Omental fat pad (tissue), 4 donors: ENCODE measurements around the gene ZCRB1. TPM values are rescaled to one million over a fixed set of nuclear protein-coding genes. Genes with fewer than 3 reads are reported as not detected.

Experiments
- ATAC-seq: fragments of 150-250 bp; one replicate; pipeline ENCODE4 v1.9.1; 2016; ENCODE audit warnings: mild to moderate bottlenecking, moderate library complexity; ENCODE audit not compliant: low FRiP score
- DNase-seq: peaks from one replicate; pipeline ENCODE4 v3.0.0-alpha.2; 2019; ENCODE audit warnings: low spot score
- small RNA-seq: library from RNA; depleted of rRNA; stranded (forward); fragments of <200 nt; gene quantifications from one replicate; pipeline ENCODE3, GENCODE V24; 2016
- total RNA-seq, 4 donors: library from RNA; depleted of rRNA; stranded (reverse); fragments of >200 nt; gene quantifications; one replicate each; pipeline ENCODE4 v1.1.0, GENCODE V29; 2016
- TF ChIP-seq, protein P1 (sequence below), 3 donors: fragments of 450-650 bp; IDR thresholded peaks; one replicate each; pipeline ENCODE4 v1.5.1; 2016 to 2017; ENCODE audit warnings: antibody characterized with exemption in 3 of 3, mild to moderate bottlenecking in 3 of 3, moderate library complexity in 2 of 3

ZCRB1 gene
- total RNA-seq, 4 donors from 2014 or later: 22.3 to 31.0 (median 25.5) TPM

- DNase-seq: no peak
- no peak for ATAC-seq
- TF ChIP-seq, protein P1, sequence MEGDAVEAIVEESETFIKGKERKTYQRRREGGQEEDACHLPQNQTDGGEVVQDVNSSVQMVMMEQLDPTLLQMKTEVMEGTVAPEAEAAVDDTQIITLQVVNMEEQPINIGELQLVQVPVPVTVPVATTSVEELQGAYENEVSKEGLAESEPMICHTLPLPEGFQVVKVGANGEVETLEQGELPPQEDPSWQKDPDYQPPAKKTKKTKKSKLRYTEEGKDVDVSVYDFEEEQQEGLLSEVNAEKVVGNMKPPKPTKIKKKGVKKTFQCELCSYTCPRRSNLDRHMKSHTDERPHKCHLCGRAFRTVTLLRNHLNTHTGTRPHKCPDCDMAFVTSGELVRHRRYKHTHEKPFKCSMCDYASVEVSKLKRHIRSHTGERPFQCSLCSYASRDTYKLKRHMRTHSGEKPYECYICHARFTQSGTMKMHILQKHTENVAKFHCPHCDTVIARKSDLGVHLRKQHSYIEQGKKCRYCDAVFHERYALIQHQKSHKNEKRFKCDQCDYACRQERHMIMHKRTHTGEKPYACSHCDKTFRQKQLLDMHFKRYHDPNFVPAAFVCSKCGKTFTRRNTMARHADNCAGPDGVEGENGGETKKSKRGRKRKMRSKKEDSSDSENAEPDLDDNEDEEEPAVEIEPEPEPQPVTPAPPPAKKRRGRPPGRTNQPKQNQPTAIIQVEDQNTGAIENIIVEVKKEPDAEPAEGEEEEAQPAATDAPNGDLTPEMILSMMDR (IDR thresholded peaks at IDR 0.05): no peak
These were observed 58.3 kb downstream of the ZCRB1 start for GRCh38 chr12:42267413-42268190.

GRCh38 chr12:42266579-42267230 is 59.2 kb downstream of the ZCRB1 start:
- DNase-seq (no peak), ATAC-seq (no peak)
- TF ChIP-seq, protein P1 (IDR thresholded peaks at IDR 0.05): no peak

DNA sequence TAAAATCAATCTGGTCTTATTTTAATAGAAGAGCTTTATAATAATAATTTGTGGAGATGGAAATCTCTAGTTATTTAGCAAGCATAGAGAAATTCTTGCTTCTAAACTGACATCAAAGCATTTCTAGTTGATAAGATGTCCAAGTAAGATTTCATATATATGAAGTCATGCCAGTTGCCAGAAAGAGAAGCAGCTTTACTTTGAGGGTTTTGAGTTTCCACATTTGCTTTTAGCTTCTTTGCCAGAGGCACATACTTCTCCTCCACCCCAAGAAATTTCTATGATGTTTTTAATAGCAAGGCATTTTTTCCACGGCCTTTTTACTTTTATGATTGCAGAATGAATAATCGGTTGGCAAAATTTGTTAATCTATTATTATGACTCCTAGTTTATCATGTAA is 63.6 kb downstream of the ZCRB1 start:
- no peak for ATAC-seq
- TF ChIP-seq, protein P1 (IDR thresholded peaks at IDR 0.05): no peak
- DNase-seq: no peak

Small RNA genes lying within 50 kb of the gene (small RNA-seq; reads per million reads assigned to genes)
- gene MIR7851 (not detected), gene RF00090 (not detected)

Other genes starting within 250 kb of the ZCRB1 start
- 10 to 100 TPM; 10.3 to 19.1 (median 13.8) TPM for gene GXYLT1, start 181.2 kb downstream of the ZCRB1 start, total RNA-seq
- 10 to 100 TPM; 23.8 to 64.2 (median 27.8) TPM for gene YAF2, start 87.8 kb downstream of the ZCRB1 start, total RNA-seq
- gene PPHLN1, start 73 bp upstream of the ZCRB1 start, total RNA-seq: 10 to 100 TPM; 42.7 to 57.1 (median 53.2) TPM